Mesenchymal stem cell (in vitro differentiated cells and primary cell): ENCODE results near the gene NCKAP1.
"Not testable (repeated sequence)": the region's sequence is repeated elsewhere in the genome, so short reads cannot be mapped to it uniquely, and the experiment has no call there.

ENCODE experiments used
- DNase-seq: peaks from one replicate; pipeline ENCODE4 v3.0.0-alpha.2; 2013
- H2AFZ ChIP-seq: one replicate; pipeline ENCODE4 v1.6.1; 2013; ENCODE audit warnings: low read depth, mild to moderate bottlenecking, control low read depth, inconsistent platforms, low read length, moderate library complexity
- H2AK5ac ChIP-seq: 2 replicates; pipeline ENCODE4 v1.6.1; 2013; ENCODE audit warnings: low read length, moderate library complexity, mild to moderate bottlenecking, inconsistent platforms; ENCODE audit not compliant: severe bottlenecking
- H2BK120ac ChIP-seq: one replicate; pipeline ENCODE4 v1.6.1; 2013; ENCODE audit warnings: low read depth, mild to moderate bottlenecking, inconsistent platforms, low read length, moderate library complexity
- H2BK12ac ChIP-seq, 2 experiments: one replicate each; pipeline ENCODE4 v1.6.1; 2013; ENCODE audit warnings: inconsistent platforms in 2 of 2, low read length in 2 of 2, mild to moderate bottlenecking in 2 of 2, moderate library complexity in 2 of 2, control low read depth in 1 of 2
- H2BK15ac ChIP-seq: one replicate; pipeline ENCODE4 v1.6.1; 2013; ENCODE audit warnings: mild to moderate bottlenecking, low read depth, inconsistent platforms; ENCODE audit not compliant: poor library complexity, severe bottlenecking
- H2BK5ac ChIP-seq: 2 replicates; pipeline ENCODE4 v1.6.1; 2013; ENCODE audit warnings: low read depth, mild to moderate bottlenecking, low read length, control low read depth, inconsistent platforms; ENCODE audit not compliant: poor library complexity, severe bottlenecking
- H3K14ac ChIP-seq, 2 experiments: one replicate each; pipeline ENCODE4 v1.6.1; 2013; ENCODE audit warnings: inconsistent platforms in 2 of 2, low read length in 2 of 2, control low read depth in 1 of 2, mild to moderate bottlenecking in 1 of 2, moderate library complexity in 1 of 2
- H3K18ac ChIP-seq, 2 experiments: one replicate each; pipeline ENCODE4 v1.6.1; 2013; ENCODE audit warnings: inconsistent platforms in 2 of 2, low read length in 2 of 2, control low read depth in 1 of 2, low read depth in 1 of 2, mild to moderate bottlenecking in 1 of 2
- H3K23ac ChIP-seq, 2 experiments: one replicate each; pipeline ENCODE4 v1.6.1; 2013; ENCODE audit warnings: inconsistent platforms in 2 of 2, low read length in 2 of 2, mild to moderate bottlenecking in 2 of 2, moderate library complexity in 2 of 2, control low read depth in 1 of 2
- H3K27ac ChIP-seq: 2 replicates; pipeline ENCODE4 v1.5.1; 2013; ENCODE audit warnings: mild to moderate bottlenecking, moderate library complexity, low read length, control low read depth, inconsistent platforms; ENCODE audit not compliant: poor library complexity, severe bottlenecking
- H3K27me3 ChIP-seq, 2 experiments: 2 replicates each; pipeline versions ENCODE4 v1.6.1 to v1.7.0; 2013; ENCODE audit warnings: low read length in 2 of 2, mild to moderate bottlenecking in 2 of 2, moderate library complexity in 2 of 2, control low read depth in 1 of 2, inconsistent platforms in 1 of 2; ENCODE audit not compliant: control insufficient read depth in 1 of 2, insufficient read depth in 1 of 2
- H3K36me3 ChIP-seq, 2 experiments: 2 replicates each; pipeline versions ENCODE4 v1.6.1 to v1.7.0; 2013; ENCODE audit warnings: low read length in 2 of 2, control low read depth in 1 of 2, inconsistent platforms in 1 of 2, low read depth in 1 of 2, mild to moderate bottlenecking in 1 of 2; ENCODE audit not compliant: insufficient read depth in 2 of 2, control insufficient read depth in 1 of 2
- H3K4ac ChIP-seq, 2 experiments: one replicate each; pipeline ENCODE4 v1.6.1; 2013; ENCODE audit warnings: inconsistent platforms in 2 of 2, low read length in 2 of 2, mild to moderate bottlenecking in 2 of 2, moderate library complexity in 2 of 2, control low read depth in 1 of 2, low read depth in 1 of 2
- H3K4me1 ChIP-seq: 2 replicates; pipeline ENCODE4 v1.6.1; 2013; ENCODE audit warnings: low read depth, low read length, control low read depth; ENCODE audit not compliant: control insufficient read depth, insufficient read depth
- H3K4me2 ChIP-seq: 2 replicates; pipeline ENCODE4 v1.6.1; 2013; ENCODE audit warnings: low read length, mild to moderate bottlenecking, inconsistent platforms; ENCODE audit not compliant: poor library complexity, severe bottlenecking
- H3K4me3 ChIP-seq, 2 experiments: 2 replicates each; pipeline versions ENCODE4 v1.5.1 to v1.7.0; 2013; ENCODE audit warnings: low read length in 2 of 2, mild to moderate bottlenecking in 2 of 2, control low read depth in 1 of 2, low read depth in 1 of 2; ENCODE audit not compliant: insufficient read depth in 1 of 2
- H3K79me1 ChIP-seq: replicated peaks from 2 replicates; pipeline ENCODE4 v1.6.1; 2013; ENCODE audit warnings: mild to moderate bottlenecking, control low read depth, low read length, inconsistent platforms; ENCODE audit not compliant: poor library complexity, severe bottlenecking
- H3K9ac ChIP-seq: 2 replicates; pipeline ENCODE4 v1.7.0; 2013; ENCODE audit warnings: mild to moderate bottlenecking, low read length, moderate library complexity
- H3K9me3 ChIP-seq: 2 replicates; pipeline ENCODE4 v1.7.0; 2013; ENCODE audit warnings: mild to moderate bottlenecking, low read length; ENCODE audit not compliant: control insufficient read depth
- H4K8ac ChIP-seq: one replicate; pipeline ENCODE4 v1.6.1; 2013; ENCODE audit warnings: inconsistent platforms, mild to moderate bottlenecking, low read length, moderate library complexity
- H4K91ac ChIP-seq: one replicate; pipeline ENCODE4 v1.6.1; 2013; ENCODE audit warnings: mild to moderate bottlenecking, low read length, inconsistent platforms
- WGBS: methylation state at CpG from one replicate; pipeline ENCODE4 v1.1.7; 2013; ENCODE audit warnings: mixed read lengths; 5-methylcytosine and 5-hydroxymethylcytosine counted together

NCKAP1 gene

GRCh38 chr2:183043580-183043979, 5.3 kb upstream of the NCKAP1 start:
- not testable (repeated sequence) for H3K4ac ChIP-seq, H3K4me1 ChIP-seq, H3K27me3 ChIP-seq, H2AFZ ChIP-seq, H4K91ac ChIP-seq, H2BK120ac ChIP-seq, H3K79me1 ChIP-seq, DNase-seq, H3K4me3 ChIP-seq, H4K8ac ChIP-seq, H2AK5ac ChIP-seq, H2BK15ac ChIP-seq, H3K9me3 ChIP-seq, H3K4me2 ChIP-seq, H3K27ac ChIP-seq, H2BK5ac ChIP-seq, H3K36me3 ChIP-seq, H3K9ac ChIP-seq, H3K14ac ChIP-seq, H3K23ac ChIP-seq, H3K18ac ChIP-seq, H2BK12ac ChIP-seq
- 90% methylated on average over 5 of the region's 8 CpGs for WGBS

- H2BK120ac ChIP-seq = no peak overlapping the region
Measured at GRCh38 chr2:183040604-183041003, 2.3 kb upstream of the NCKAP1 start.

GRCh38 chr2:183037553-183038340, 510 bp downstream of the NCKAP1 start:
- Histone ChIP-seq H2BK5ac (peak overlapping the region; percentile 89), H3K4me2 (peak overlapping the region; percentile 47), H3K18ac (peak overlapping the region; percentile 99 to 100), H3K27ac (peak overlapping the region; percentile 57), H3K9ac (peak overlapping the region; percentile 97), H3K23ac (peak overlapping the region in 1 of 2 experiments; percentile 96), H2AFZ (peak overlapping the region; percentile 54), H2BK120ac (peak overlapping the region; percentile 100), H3K4me1 (peaks cover 1% of the 10 kb centered on the region), H2BK15ac (peak overlapping the region; percentile 86), H4K91ac (peak overlapping the region; percentile 99), H3K4me3 (peak overlapping the region; percentile 96), H3K79me1 (no peaks in the 10 kb centered on the region), H3K27me3 (no peaks in the 10 kb centered on the region), H3K9me3 (no peaks in the 10 kb centered on the region), H3K14ac (peak overlapping the region; percentile 80 to 99), H3K4ac (peak overlapping the region; percentile 99 to 100), H2AK5ac (no peak overlapping the region), H2BK12ac (peak overlapping the region in 1 of 2 experiments; percentile 77), H3K36me3 (no peaks in the 10 kb centered on the region), H4K8ac (peak overlapping the region; percentile 93)
- WGBS = 1% methylated on average over 78 of the region's 91 CpGs
- peak; percentile 52 for DNase-seq

More at GRCh38 chr2:183040604-183041003, 2.3 kb upstream of the NCKAP1 start:
- H3K27ac ChIP-seq = no peak overlapping the region
- H2BK12ac ChIP-seq = no peak overlapping the region
- H4K8ac ChIP-seq = no peak overlapping the region
- no peak overlapping the region for H3K4me3 ChIP-seq
- H3K36me3 ChIP-seq = no peaks in the 10 kb centered on the region
- no peak overlapping the region for H3K14ac ChIP-seq
- H3K4ac ChIP-seq = no peak overlapping the region
- no peak for DNase-seq
- H3K9me3 ChIP-seq = no peaks in the 10 kb centered on the region
- H2BK5ac ChIP-seq = no peak overlapping the region
- no peaks in the 10 kb centered on the region for H3K79me1 ChIP-seq
- H3K9ac ChIP-seq = no peak overlapping the region
- H4K91ac ChIP-seq = no peak overlapping the region
- WGBS = 92% methylated on average over 2 of the region's 2 CpGs
- no peaks in the 10 kb centered on the region for H3K4me1 ChIP-seq
- no peak overlapping the region for H3K18ac ChIP-seq
- H2AFZ ChIP-seq = no peak overlapping the region
- no peak overlapping the region for H3K23ac ChIP-seq
- no peaks in the 10 kb centered on the region for H3K27me3 ChIP-seq
- H2BK15ac ChIP-seq = no peak overlapping the region
- H2AK5ac ChIP-seq = no peak overlapping the region
- H3K4me2 ChIP-seq = no peak overlapping the region

- H3K4me3 ChIP-seq = peak overlapping the region; percentile 96
- H3K9me3 ChIP-seq = no peaks in the 10 kb centered on the region
- no peak overlapping the region for H2BK12ac ChIP-seq
- H3K9ac ChIP-seq = peak overlapping the region; percentile 97
- no peak overlapping the region for H2BK15ac ChIP-seq
- H3K18ac ChIP-seq = peak overlapping the region; percentile 99 to 100
- no peaks in the 10 kb centered on the region for H3K27me3 ChIP-seq
- no CpG with 5 or more reads among the region's 4 CpGs for WGBS
- H3K4ac ChIP-seq = peak overlapping the region in 1 of 2 experiments; percentile 99
- H3K79me1 ChIP-seq = no peaks in the 10 kb centered on the region
- DNase-seq = peak; percentile 57
- no peak overlapping the region for H2BK120ac ChIP-seq
- H3K4me1 ChIP-seq = peaks cover 3% of the 10 kb centered on the region
- no peak overlapping the region for H2AK5ac ChIP-seq
- no peak overlapping the region for H4K8ac ChIP-seq
- H3K23ac ChIP-seq = no peak overlapping the region
- no peak overlapping the region for H2BK5ac ChIP-seq
- H4K91ac ChIP-seq = no peak overlapping the region
- peak overlapping the region in 1 of 2 experiments; percentile 65 for H3K14ac ChIP-seq
- H3K36me3 ChIP-seq = peaks cover 0 to 3% of the 10 kb centered on the region in 2 experiments
- H3K4me2 ChIP-seq = peak overlapping the region; percentile 47
- peak overlapping the region; percentile 56 for H3K27ac ChIP-seq
- no peak overlapping the region for H2AFZ ChIP-seq
Measured at GRCh38 chr2:183037074-183037552, 1.1 kb downstream of the NCKAP1 start.
